H9 (cell line): ENCODE measurements around the gene NFATC1. TPM values are rescaled to one million over a fixed set of nuclear protein-coding genes. Genes with fewer than 3 reads are reported as not detected.

Experiments used
- DNase-seq: peaks from one replicate; pipeline ENCODE4 v3.0.0-alpha.2; 2017
- H2AFZ ChIP-seq: one replicate; pipeline ENCODE4 v1.6.1; 2013; ENCODE audit warnings: mild to moderate bottlenecking, low read length, control low read depth, moderate library complexity
- H2AK5ac ChIP-seq: 2 replicates; pipeline ENCODE4 v1.6.1; 2013; ENCODE audit warnings: low read length, control low read depth, mixed read lengths; ENCODE audit not compliant: insufficient read length
- H2BK120ac ChIP-seq: one replicate; pipeline ENCODE4 v1.6.1; 2013; ENCODE audit warnings: low read depth, mild to moderate bottlenecking, low read length, control low read depth, inconsistent platforms; ENCODE audit not compliant: poor library complexity, severe bottlenecking
- H2BK12ac ChIP-seq: 2 replicates; pipeline ENCODE4 v1.6.1; 2013; ENCODE audit warnings: low read length, control low read depth, mixed read lengths, low read depth; ENCODE audit not compliant: insufficient read length
- H2BK15ac ChIP-seq: 2 replicates; pipeline ENCODE4 v1.6.1; 2013; ENCODE audit warnings: low read depth, low read length, control low read depth
- H2BK20ac ChIP-seq: one replicate; pipeline ENCODE4 v1.6.1; 2013; ENCODE audit warnings: low read depth, mild to moderate bottlenecking, low read length, control low read depth, inconsistent platforms; ENCODE audit not compliant: poor library complexity, severe bottlenecking
- H2BK5ac ChIP-seq: 2 replicates; pipeline ENCODE4 v1.6.1; 2013; ENCODE audit warnings: low read length, control low read depth, mixed read lengths; ENCODE audit not compliant: insufficient read length
- H3K14ac ChIP-seq: 2 replicates; pipeline ENCODE4 v1.6.1; 2013; ENCODE audit warnings: low read length, control low read depth; ENCODE audit not compliant: insufficient read depth
- H3K18ac ChIP-seq: 2 replicates; pipeline ENCODE4 v1.6.1; 2013; ENCODE audit warnings: low read depth, mild to moderate bottlenecking, mixed read lengths, low read length, control low read depth; ENCODE audit not compliant: insufficient read length
- H3K23ac ChIP-seq: 2 replicates; pipeline ENCODE4 v1.6.1; 2013; ENCODE audit warnings: low read length, control low read depth, mixed read lengths, low read depth; ENCODE audit not compliant: insufficient read length
- H3K23me2 ChIP-seq: 2 replicates; pipeline ENCODE4 v1.6.1; 2013; ENCODE audit warnings: low read depth, mild to moderate bottlenecking, mixed read lengths, low read length, control low read depth; ENCODE audit not compliant: insufficient read length, poor library complexity, severe bottlenecking
- H3K27ac ChIP-seq: 2 replicates; pipeline ENCODE4 v1.5.1; 2013; ENCODE audit warnings: low read length, control low read depth, mixed read lengths, low read depth; ENCODE audit not compliant: insufficient read length
- H3K27me3 ChIP-seq: 2 replicates; pipeline ENCODE4 v1.6.1; 2013; ENCODE audit warnings: low read length, control low read depth, inconsistent platforms; ENCODE audit not compliant: insufficient read depth
- H3K4ac ChIP-seq: 2 replicates; pipeline ENCODE4 v1.6.1; 2013; ENCODE audit warnings: low read depth, mild to moderate bottlenecking, control low read depth, inconsistent platforms, low read length, moderate library complexity
- H3K4me1 ChIP-seq: 2 replicates; pipeline ENCODE4 v1.6.1; 2013; ENCODE audit warnings: low read length, control low read depth, inconsistent platforms; ENCODE audit not compliant: insufficient read depth
- H3K4me2 ChIP-seq: 2 replicates; pipeline ENCODE4 v1.6.1; 2013; ENCODE audit warnings: low read length, control low read depth, mixed read lengths; ENCODE audit not compliant: insufficient read length, insufficient read depth
- H3K56ac ChIP-seq: 2 replicates; pipeline ENCODE4 v1.6.1; 2013; ENCODE audit warnings: low read depth, mild to moderate bottlenecking, mixed read lengths, low read length, control low read depth; ENCODE audit not compliant: insufficient read length
- H3K79me1 ChIP-seq: 2 replicates; pipeline ENCODE4 v1.6.1; 2013; ENCODE audit warnings: low read depth, mild to moderate bottlenecking, moderate library complexity, low read length, control low read depth, inconsistent platforms; ENCODE audit not compliant: insufficient read depth, poor library complexity, severe bottlenecking
- H3K79me2 ChIP-seq: 2 replicates; pipeline ENCODE4 v1.6.1; 2013; ENCODE audit warnings: low read length, control low read depth, inconsistent platforms; ENCODE audit not compliant: insufficient read depth
- H3K9ac ChIP-seq: 2 replicates; pipeline ENCODE4 v1.6.1; 2013; ENCODE audit warnings: low read length, control low read depth, mixed read lengths; ENCODE audit not compliant: insufficient read length; ENCODE audit errors: extremely low read depth
- H3K9me3 ChIP-seq: one replicate; pipeline ENCODE4 v1.6.1; 2013; ENCODE audit warnings: low read depth, low read length, inconsistent platforms; ENCODE audit not compliant: control insufficient read depth
- H3T11ph ChIP-seq: one replicate; pipeline ENCODE4 v1.6.1; 2013; ENCODE audit warnings: mild to moderate bottlenecking, low read length, control low read depth, inconsistent platforms
- H4K20me1 ChIP-seq: one replicate; pipeline ENCODE4 v1.6.1; 2013; ENCODE audit not compliant: control insufficient read depth, insufficient read length, insufficient read depth
- H4K5ac ChIP-seq: 2 replicates; pipeline ENCODE4 v1.6.1; 2013; ENCODE audit warnings: low read depth, mild to moderate bottlenecking, mixed read lengths, low read length, control low read depth; ENCODE audit not compliant: insufficient read length
- H4K8ac ChIP-seq: replicated peaks from 2 replicates; pipeline ENCODE4 v1.6.1; 2013; ENCODE audit warnings: low read length, control low read depth, mixed read lengths, low read depth; ENCODE audit not compliant: insufficient read length
- H4K91ac ChIP-seq: 2 replicates; pipeline ENCODE4 v1.6.1; 2013; ENCODE audit warnings: low read depth, mild to moderate bottlenecking, moderate library complexity, mixed read lengths, low read length, control low read depth; ENCODE audit not compliant: insufficient read length
- H3K27ac Mint-ChIP-seq, 3 experiments: 2 replicates in 2 of 3; 3 replicates in 1 of 3; pipeline ENCODE4 v1.8.0; 2020 to 2021; ENCODE audit warnings: mixed read lengths in 3 of 3, mild to moderate bottlenecking in 1 of 3, moderate library complexity in 1 of 3
- H3K27me3 Mint-ChIP-seq: 2 replicates; pipeline ENCODE4 v1.8.0; 2021; ENCODE audit warnings: low read depth, mild to moderate bottlenecking, moderate library complexity, mixed read lengths
- H3K36me3 Mint-ChIP-seq, 3 experiments: 2 replicates in 2 of 3; 3 replicates in 1 of 3; pipeline ENCODE4 v1.8.0; 2020 to 2021; ENCODE audit warnings: low read depth in 3 of 3, mixed read lengths in 3 of 3; ENCODE audit not compliant: insufficient read depth in 1 of 3
- H3K4me1 Mint-ChIP-seq, 2 experiments: 2 replicates each; pipeline ENCODE4 v1.8.0; 2020; ENCODE audit warnings: mixed read lengths in 2 of 2
- H3K4me3 Mint-ChIP-seq, 2 experiments: 2 replicates in 1 of 2; 3 replicates in 1 of 2; pipeline ENCODE4 v1.8.0; 2020 to 2021; ENCODE audit warnings: mild to moderate bottlenecking in 2 of 2, mixed read lengths in 2 of 2, moderate library complexity in 1 of 2
- H3K9me3 Mint-ChIP-seq, 2 experiments: 2 replicates in 1 of 2; 3 replicates in 1 of 2; pipeline ENCODE4 v1.8.0; 2020; ENCODE audit warnings: mild to moderate bottlenecking in 2 of 2, mixed read lengths in 2 of 2, moderate library complexity in 1 of 2
- CTCF ChIP-seq: fragments of 200-600 bp; sonication (generic); conservative IDR thresholded peaks from 3 replicates; pipeline ENCODE4 v1.8.0; 2021; ENCODE audit warnings: antibody characterized with exemption, mild to moderate bottlenecking
- WGBS: extraction: QIAGEN DNeasy Blood & Tissue Kit; methylation state at CpG from one replicate; pipeline ENCODE4 v1.1.7; 2013; ENCODE audit warnings: missing lambda C conversion rate, low lambda C conversion rate, mixed read lengths; ENCODE audit not compliant: insufficient read length; ENCODE audit errors: extremely low coverage; 5-methylcytosine and 5-hydroxymethylcytosine counted together
- total RNA-seq: library from RNA; stranded (reverse); gene quantifications from 2 replicates; pipeline ENCODE4 v1.2.1, GENCODE V29; 2021

NFATC1 gene
- total RNA-seq, 1 experiment from 2014 or later, result 5.5 TPM

- Histone ChIP-seq H3K56ac (no peak overlapping the region), H2BK120ac (no peak overlapping the region), H3K14ac (no peak overlapping the region), H3K23ac (no peak overlapping the region), H2BK5ac (no peak overlapping the region), H2BK15ac (no peak overlapping the region), H4K91ac (no peak overlapping the region), H3K18ac (no peak overlapping the region), H3K9ac (no peak overlapping the region), H2AFZ (no peak overlapping the region), H4K5ac (no peak overlapping the region), H4K8ac (no peak overlapping the region), H2BK12ac (no peak overlapping the region), H3K79me2 (no peaks in the 10 kb centered on the region), H3K27ac (no peak overlapping the region), H2AK5ac (no peak overlapping the region), H3K23me2 (no peaks in the 10 kb centered on the region), H3K9me3 (peaks cover 8% of the 10 kb centered on the region), H4K20me1 (no peaks in the 10 kb centered on the region), H3K27me3 (no peaks in the 10 kb centered on the region; the same call in 1 of the 2 replicates), H3K4me2 (no peak overlapping the region), H3K4ac (no peak overlapping the region), H2BK20ac (no peak overlapping the region), H3K4me1 (no peaks in the 10 kb centered on the region), H3K79me1 (no peaks in the 10 kb centered on the region), H3T11ph (no peak overlapping the region)
- no CpG with 5 or more reads among the region's 11 CpGs for WGBS
- H3K9me3 Mint-ChIP-seq, result peaks cover 15 to 18% of the 10 kb centered on the region in 2 experiments
- TF ChIP-seq CTCF, result no peak
- H3K27ac Mint-ChIP-seq, result no peak overlapping the region
- no peak overlapping the region for H3K4me3 Mint-ChIP-seq
- peaks cover 0 to 3% (median 1%) of the 10 kb centered on the region in 3 experiments; a peak in 3 of 7 replicates for H3K36me3 Mint-ChIP-seq
- no peak for DNase-seq
- H3K4me1 Mint-ChIP-seq, result peaks cover 4 to 11% of the 10 kb centered on the region in 2 experiments; a peak in 3 of 4 replicates
- peaks cover 8% of the 10 kb centered on the region for H3K27me3 Mint-ChIP-seq
These were observed 107.7 kb downstream of the NFATC1 start for GRCh38 chr18:79503406-79503805.
